IMR-90 (cell line): Measurements from ENCODE around the gene VAV3.

ENCODE experiments used
- BHLHE40 ChIP-seq: fragments of 150-350 bp; IDR thresholded peaks from 2 replicates; pipeline ENCODE4 v1.6.1; 2016; ENCODE audit warnings: mild to moderate bottlenecking, low read depth, low read length
- CEBPB ChIP-seq: IDR thresholded peaks from 2 replicates; pipeline ENCODE4 v1.6.1; 2012; ENCODE audit warnings: low read depth, low read length, improper control_type of control experiment
- CTCF ChIP-seq: conservative IDR thresholded peaks from 2 replicates; pipeline ENCODE4 v1.5.1; 2012; ENCODE audit warnings: mild to moderate bottlenecking, low read depth, low read length, improper control_type of control experiment
- ELK1 ChIP-seq: fragments of 150-350 bp; IDR thresholded peaks from 2 replicates; pipeline ENCODE4 v1.6.1; 2016; ENCODE audit warnings: low read depth, mild to moderate bottlenecking, low read length, moderate library complexity, borderline replicate concordance
- FOS ChIP-seq: fragments of 150-350 bp; IDR thresholded peaks from 2 replicates; pipeline ENCODE4 v1.6.1; 2016; ENCODE audit warnings: low read depth, low read length
- MAFK ChIP-seq: IDR thresholded peaks from 2 replicates; pipeline ENCODE4 v1.6.1; 2012; ENCODE audit warnings: low read depth, low read length, improper control_type of control experiment
- MAZ ChIP-seq: IDR thresholded peaks from 2 replicates; pipeline ENCODE4 v1.6.1; 2012; ENCODE audit warnings: low read depth, mild to moderate bottlenecking, low read length, improper control_type of control experiment, moderate library complexity, borderline replicate concordance
- MXI1 ChIP-seq: IDR thresholded peaks from 2 replicates; pipeline ENCODE4 v1.6.1; 2012; ENCODE audit warnings: low read depth, mild to moderate bottlenecking, low read length, moderate library complexity, borderline replicate concordance
- POLR2A ChIP-seq: IDR thresholded peaks from 2 replicates; pipeline ENCODE4 v1.6.1; 2012; ENCODE audit warnings: mild to moderate bottlenecking, low read depth, low read length
- RAD21 ChIP-seq: IDR thresholded peaks from 2 replicates; pipeline ENCODE4 v1.6.1; 2012; ENCODE audit warnings: low read length, improper control_type of control experiment
- RFX5 ChIP-seq: IDR thresholded peaks from 2 replicates; pipeline ENCODE4 v1.8.0; 2012; ENCODE audit warnings: low read depth, mild to moderate bottlenecking, low read length, moderate library complexity
- SMC3 ChIP-seq: fragments of 150-350 bp; IDR thresholded peaks from 2 replicates; pipeline ENCODE4 v1.6.1; 2016; ENCODE audit warnings: low read depth, mild to moderate bottlenecking, antibody characterized with exemption, low read length, moderate library complexity
- USF2 ChIP-seq: fragments of 150-350 bp; IDR thresholded peaks from 2 replicates; pipeline ENCODE4 v1.6.1; 2017; ENCODE audit warnings: mild to moderate bottlenecking, antibody characterized with exemption, low read length, low read depth

GRCh38 chr1:107545056-107545577 is 419.9 kb downstream of the VAV3 start:
- TF ChIP-seq CTCF (no peak), FOS (no peak), POLR2A (no peak), RFX5 (no peak), SMC3 (no peak), RAD21 (no peak), ELK1 (no peak), MAZ (no peak), BHLHE40 (no peak), MAFK (no peak), USF2 (no peak), MXI1 (no peak), CEBPB (no peak)
